Thyroid gland (tissue), 4 donors: ENCODE results near the gene BRMS1. TPM values are rescaled to one million over a fixed set of nuclear protein-coding genes. Genes with fewer than 3 reads are reported as not detected.
A peak's percentile ranks its signal among the peaks of the same experiment; 100 is the strongest.

Experiments
- DNase-seq, 2 donors: peaks; one replicate each; pipeline ENCODE4 v3.0.0-alpha.2; 2019
- H3K27ac ChIP-seq, 3 donors: fragments of 200-600 bp; sonication (generic); 1 replicate in 2 of 3; 2 replicates in 1 of 3; pipeline ENCODE4 v1.5.1; 2016 to 2019; ENCODE audit warnings: mild to moderate bottlenecking in 1 of 3, moderate library complexity in 1 of 3
- H3K27me3 ChIP-seq: fragments of 200-600 bp; sonication (generic); one replicate; pipeline ENCODE4 v1.5.1; 2019
- H3K36me3 ChIP-seq, 2 donors: fragments of 200-600 bp; sonication (generic); one replicate each; pipeline ENCODE4 v1.5.1; 2016 to 2019
- H3K4me1 ChIP-seq, 2 donors: fragments of 200-600 bp; sonication (generic); one replicate each; pipeline ENCODE4 v1.5.1; 2017 to 2019
- H3K4me3 ChIP-seq, 3 donors: fragments of 200-600 bp; sonication (generic); replicated peaks in 1 of 3; 1 replicate in 2 of 3; 2 replicates in 1 of 3; pipeline ENCODE4 v1.5.1; 2016; ENCODE audit warnings: mild to moderate bottlenecking in 1 of 3
- H3K9me3 ChIP-seq: fragments of 200-600 bp; sonication (generic); one replicate; pipeline ENCODE4 v1.5.1; 2017
- POLR2A ChIP-seq, 2 donors: fragments of 450-650 bp; IDR thresholded peaks; one replicate each; pipeline ENCODE4 v1.6.1; 2017; ENCODE audit warnings: antibody characterized with exemption in 2 of 2, mild to moderate bottlenecking in 2 of 2, moderate library complexity in 1 of 2
- WGBS, 2 donors: methylation state at CpG; one replicate each; pipeline ENCODE4 v1.1.5; 2017; 5-methylcytosine and 5-hydroxymethylcytosine counted together
- intact Hi-C: fragments of 100-400 bp; cut with DNase I; formaldehyde crosslinking; loops from one replicate; pipeline ENCODE4 v1.15.1; 2023
- total RNA-seq, 4 donors: library from RNA; depleted of rRNA; stranded (reverse); fragments of >200 nt; gene quantifications; one replicate each; pipeline ENCODE4 v1.2.3, GENCODE V29; 2016
- TF ChIP-seq, protein P1 (sequence below), 6 experiments: fragments of 200-600 bp in 3 of 6; fragments of 450-650 bp in 3 of 6; sonication (generic) in 3 of 6; IDR thresholded peaks; one replicate each; pipeline ENCODE4 v1.5.1; 2016 to 2019; ENCODE audit warnings: antibody characterized with exemption in 6 of 6, mild to moderate bottlenecking in 2 of 6, inconsistent platforms in 1 of 6, moderate library complexity in 1 of 6

Gene BRMS1
- total RNA-seq, 4 donors from 2014 or later: 41.4 to 64.4 (median 53.8) TPM

DNA sequence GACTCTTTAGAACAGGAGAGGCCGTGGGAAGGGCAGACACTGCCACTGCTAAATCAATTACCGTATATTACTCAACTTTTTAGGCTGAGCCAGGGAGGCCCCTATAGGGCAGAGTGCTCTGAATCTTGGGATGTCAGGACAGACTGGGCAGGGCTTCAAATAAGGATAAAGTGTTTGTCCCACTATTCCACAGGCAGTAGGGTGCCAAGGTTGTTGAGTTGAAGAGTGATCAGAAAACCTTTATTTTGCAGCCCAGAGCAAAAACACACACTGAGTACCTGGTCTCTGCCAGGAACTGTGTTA, 4.1 kb upstream of the BRMS1 start:
- no peak overlapping the region for H3K27ac ChIP-seq
- WGBS, 2 donors: 73 to 77% methylated on average over 2 of the region's 2 CpGs
- no peak overlapping the region for H3K4me3 ChIP-seq
- no peaks in the 10 kb centered on the region for H3K27me3 ChIP-seq
- H3K4me1 ChIP-seq: peaks cover 21 to 23% of the 10 kb centered on the region in 2 donors
- H3K36me3 ChIP-seq: no peaks in the 10 kb centered on the region
- no peak for DNase-seq
- no peaks in the 10 kb centered on the region for H3K9me3 ChIP-seq
- TF ChIP-seq POLR2A (IDR thresholded peaks at IDR 0.05): no peak
- intact Hi-C loops: no loop called here

DNA sequence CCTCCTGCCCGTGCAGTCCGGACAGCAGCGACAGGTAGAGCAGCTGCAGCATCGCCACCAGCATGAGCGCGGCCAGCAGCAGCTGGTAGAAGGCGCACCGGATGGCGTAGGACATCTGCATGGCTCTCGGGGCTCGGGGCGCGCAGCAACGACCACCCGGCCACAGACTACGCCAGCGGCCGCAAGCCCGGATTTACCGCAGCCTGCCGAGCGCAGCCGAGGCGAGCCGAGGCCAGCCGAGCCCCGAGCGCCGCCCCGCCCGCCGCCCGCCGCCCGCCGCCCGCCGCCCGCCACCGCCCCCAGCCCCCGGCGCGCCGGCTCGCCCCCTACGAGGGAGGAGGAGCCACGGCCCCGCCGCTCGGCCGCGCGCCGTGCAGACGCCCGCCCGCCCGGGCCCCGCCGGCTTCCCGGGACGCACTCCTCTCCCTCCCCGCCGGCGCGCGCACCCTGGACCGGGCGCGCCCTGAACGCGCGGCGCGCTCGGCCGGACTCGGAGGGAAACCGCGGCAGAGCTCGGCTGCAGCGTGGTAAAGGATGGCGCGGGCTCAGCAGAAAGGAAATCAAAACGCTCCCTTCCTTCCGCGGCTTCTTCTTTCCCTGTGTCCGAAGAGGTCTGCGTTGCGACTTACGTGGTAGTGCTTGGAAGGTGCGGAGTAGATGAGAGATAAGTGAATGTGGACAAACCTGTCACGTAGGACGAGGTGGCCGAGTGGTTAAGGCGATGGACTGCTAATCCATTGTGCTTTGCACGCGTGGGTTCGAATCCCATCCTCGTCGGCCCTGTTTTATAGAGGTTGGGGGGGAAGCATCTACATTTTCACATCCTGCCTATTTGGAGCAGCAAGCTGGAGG, 2.7 kb upstream of the BRMS1 start, which contains the start of gene B4GAT1:
B4GAT1 (minus strand) TSS at position 205 of the 852 bp plus-strand sequence; CDS start at position 121, 84 bp downstream.
- peak; percentile 86 to 88 for DNase-seq
- peak within 1 kb of the TSS; percentile 50 to 90 (median 88) for H3K4me3 ChIP-seq
- no peaks in the 10 kb centered on the region for H3K36me3 ChIP-seq
- WGBS, 2 donors: 0 to 1% methylated on average over 12 to 30 of the region's 101 CpGs
- H3K9me3 ChIP-seq: no peaks in the 10 kb centered on the region
- no peaks in the 10 kb centered on the region for H3K27me3 ChIP-seq
- peak within 1 kb of the TSS; percentile 88 to 94 (median 93) for H3K27ac ChIP-seq
- TF ChIP-seq POLR2A (IDR thresholded peaks at IDR 0.05): peak in 1 of 2 donors; percentile 58
- TF ChIP-seq, protein P1, sequence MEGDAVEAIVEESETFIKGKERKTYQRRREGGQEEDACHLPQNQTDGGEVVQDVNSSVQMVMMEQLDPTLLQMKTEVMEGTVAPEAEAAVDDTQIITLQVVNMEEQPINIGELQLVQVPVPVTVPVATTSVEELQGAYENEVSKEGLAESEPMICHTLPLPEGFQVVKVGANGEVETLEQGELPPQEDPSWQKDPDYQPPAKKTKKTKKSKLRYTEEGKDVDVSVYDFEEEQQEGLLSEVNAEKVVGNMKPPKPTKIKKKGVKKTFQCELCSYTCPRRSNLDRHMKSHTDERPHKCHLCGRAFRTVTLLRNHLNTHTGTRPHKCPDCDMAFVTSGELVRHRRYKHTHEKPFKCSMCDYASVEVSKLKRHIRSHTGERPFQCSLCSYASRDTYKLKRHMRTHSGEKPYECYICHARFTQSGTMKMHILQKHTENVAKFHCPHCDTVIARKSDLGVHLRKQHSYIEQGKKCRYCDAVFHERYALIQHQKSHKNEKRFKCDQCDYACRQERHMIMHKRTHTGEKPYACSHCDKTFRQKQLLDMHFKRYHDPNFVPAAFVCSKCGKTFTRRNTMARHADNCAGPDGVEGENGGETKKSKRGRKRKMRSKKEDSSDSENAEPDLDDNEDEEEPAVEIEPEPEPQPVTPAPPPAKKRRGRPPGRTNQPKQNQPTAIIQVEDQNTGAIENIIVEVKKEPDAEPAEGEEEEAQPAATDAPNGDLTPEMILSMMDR (IDR thresholded peaks at IDR 0.05): no peak
- peaks cover 27 to 30% of the 10 kb centered on the region in 2 donors for H3K4me1 ChIP-seq
- intact Hi-C loops: no loop called here

DNA sequence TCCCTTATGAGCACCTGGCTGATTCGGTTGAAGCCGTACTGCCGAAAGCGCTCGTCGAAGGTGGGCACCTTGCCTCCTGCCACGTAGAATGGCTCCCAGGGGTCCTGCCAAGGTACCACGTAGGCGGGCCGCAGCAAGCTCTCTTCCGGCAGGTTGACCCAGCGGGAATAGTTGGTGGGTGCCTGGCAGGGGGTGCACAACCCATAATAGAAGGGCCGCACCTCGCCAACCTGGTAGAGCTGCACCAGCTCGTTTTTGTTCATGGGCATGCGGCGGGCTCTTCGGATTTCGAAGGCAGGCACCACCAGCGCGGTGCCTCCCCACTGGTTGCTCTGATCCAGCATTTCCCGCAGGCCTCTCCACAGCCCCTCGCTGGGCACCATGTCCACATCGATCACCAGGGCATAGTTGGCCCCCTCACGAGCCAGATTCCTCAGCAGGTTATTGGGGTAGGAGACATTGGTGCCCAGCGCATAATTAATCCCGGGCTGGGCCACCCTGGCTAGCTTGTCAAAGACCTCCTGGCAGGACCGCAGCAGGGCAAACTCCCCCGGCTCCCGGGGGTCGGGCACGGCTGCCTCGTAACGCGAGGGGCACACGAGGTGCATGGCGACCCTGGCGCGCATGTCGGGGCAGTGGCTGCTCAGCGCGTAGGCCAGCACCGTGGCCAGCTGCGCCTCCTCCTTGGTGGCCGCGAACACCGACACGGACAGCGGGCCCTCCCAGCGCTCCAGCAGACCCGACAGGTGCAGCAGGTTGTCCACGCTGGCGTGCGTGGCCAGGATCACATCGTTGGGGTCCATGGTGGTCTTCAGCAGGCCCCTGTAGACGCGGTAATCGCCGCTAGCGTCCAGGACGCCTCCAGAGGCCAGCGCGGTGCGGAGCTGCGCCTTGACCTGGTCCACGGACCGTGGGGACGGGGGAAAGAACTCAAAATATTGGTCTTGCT, 1.8 kb upstream of the BRMS1 start:
- DNase-seq: peak; percentile 25 to 27
- H3K9me3 ChIP-seq: no peaks in the 10 kb centered on the region
- no peaks in the 10 kb centered on the region for H3K27me3 ChIP-seq
- intact Hi-C loops: no loop called here
- peaks cover 0 to 3% of the 10 kb centered on the region in 2 donors for H3K36me3 ChIP-seq
- peak overlapping the region; percentile 48 to 90 (median 88) for H3K4me3 ChIP-seq
- TF ChIP-seq, protein P1 (IDR thresholded peaks at IDR 0.05): no peak
- no peak for TF ChIP-seq POLR2A (IDR thresholded peaks at IDR 0.05)
- peaks cover 27 to 30% of the 10 kb centered on the region in 2 donors for H3K4me1 ChIP-seq
- peak overlapping the region; percentile 76 to 94 (median 93) for H3K27ac ChIP-seq
- WGBS, 2 donors: 54 to 83% methylated on average over 19 to 29 of the region's 68 CpGs

DNA sequence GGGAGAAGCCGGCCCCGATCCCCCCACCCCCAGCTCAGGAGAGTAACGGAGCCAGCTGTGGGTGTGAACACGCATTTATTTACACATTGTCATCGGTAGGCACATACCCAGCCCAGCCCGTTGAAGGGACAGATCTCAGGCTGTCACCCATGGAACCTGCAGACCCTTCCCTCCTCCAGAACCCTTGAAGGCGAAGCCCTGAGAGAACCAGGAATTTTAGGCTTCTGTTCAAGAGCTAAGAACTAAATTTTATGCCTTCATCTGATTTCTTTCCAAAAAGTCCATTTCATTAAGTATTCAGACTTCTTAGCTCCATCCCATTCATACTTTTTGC, 379 bp upstream of the BRMS1 start:
- Histone ChIP-seq H3K4me1 (peaks cover 27 to 30% of the 10 kb centered on the region in 2 donors), H3K27ac (peak overlapping the region; percentile 61 to 81 (median 64)), H3K36me3 (peaks cover 14 to 17% of the 10 kb centered on the region in 2 donors), H3K4me3 (peak overlapping the region; percentile 65 to 92 (median 81)), H3K9me3 (no peaks in the 10 kb centered on the region), H3K27me3 (no peaks in the 10 kb centered on the region)
- 3 to 6% methylated on average over 6 of the region's 7 CpGs for WGBS, 2 donors
- no peak for DNase-seq
- intact Hi-C loops: no loop called here
- no peak for TF ChIP-seq POLR2A (IDR thresholded peaks at IDR 0.05)

DNA sequence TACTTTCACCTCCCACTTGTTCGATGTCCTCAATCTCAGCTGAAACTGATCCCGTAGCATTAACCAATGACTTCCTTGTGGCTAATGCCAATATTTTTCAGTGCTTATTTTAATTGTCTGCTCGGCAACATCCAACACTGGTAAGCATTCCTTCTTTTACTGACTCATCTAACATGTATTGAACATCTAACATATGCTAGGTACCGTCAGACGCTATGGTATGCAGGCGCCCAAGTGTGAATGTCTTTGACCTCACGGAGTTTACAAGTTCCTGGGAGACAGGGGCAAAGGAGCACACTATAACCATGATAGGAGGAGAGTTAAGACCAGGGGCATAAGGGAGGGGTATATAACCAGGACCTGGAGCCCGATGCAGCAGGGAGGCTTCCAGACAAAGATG, 1.7 kb downstream of the BRMS1 start:
- H3K27ac ChIP-seq: no peak overlapping the region
- H3K4me3 ChIP-seq: no peak overlapping the region
- intact Hi-C loops: no loop called here
- H3K36me3 ChIP-seq: peaks cover 26 to 31% of the 10 kb centered on the region in 2 donors
- no peaks in the 10 kb centered on the region for H3K27me3 ChIP-seq
- no peaks in the 10 kb centered on the region for H3K9me3 ChIP-seq
- no peak for DNase-seq
- H3K4me1 ChIP-seq: peaks cover 27 to 30% of the 10 kb centered on the region in 2 donors
- 93 to 95% methylated on average over 8 of the region's 8 CpGs for WGBS, 2 donors
- TF ChIP-seq POLR2A (IDR thresholded peaks at IDR 0.05): no peak
- TF ChIP-seq, protein P1 (IDR thresholded peaks at IDR 0.05): no peak
